MM.1S (cell line): ENCODE measurements around the gene CYTH4.

Source experiments
- DNase-seq: peaks from one replicate; pipeline ENCODE4 v3.0.0-alpha.2; 2015
- H2AFZ ChIP-seq: fragments of 300-600 bp; sonication (generic); 2 replicates; pipeline ENCODE4 v1.6.0; 2016; ENCODE audit warnings: antibody characterized with exemption, low read length
- H3F3A ChIP-seq: fragments of 300-600 bp; sonication (generic); 2 replicates; pipeline ENCODE4 v1.6.1; 2016; ENCODE audit warnings: mild to moderate bottlenecking, antibody characterized with exemption, low read length, moderate library complexity, mixed read lengths; ENCODE audit not compliant: insufficient read depth
- H3K27ac ChIP-seq: fragments of 300-600 bp; sonication (generic); 2 replicates; pipeline ENCODE4 v1.5.1; 2016; ENCODE audit warnings: mild to moderate bottlenecking, low read length
- H3K27me3 ChIP-seq: fragments of 300-600 bp; sonication (generic); replicated peaks from 2 replicates; pipeline ENCODE4 v1.6.0; 2016; ENCODE audit warnings: low read length; ENCODE audit not compliant: insufficient read depth
- H3K36me3 ChIP-seq: fragments of 300-600 bp; sonication (generic); replicated peaks from 2 replicates; pipeline ENCODE4 v1.6.1; 2016; ENCODE audit warnings: mild to moderate bottlenecking, low read length, mixed read lengths; ENCODE audit not compliant: insufficient read depth
- H3K4me1 ChIP-seq: fragments of 300-600 bp; sonication (generic); 2 replicates; pipeline ENCODE4 v1.6.1; 2016; ENCODE audit warnings: low read length, mixed read lengths
- H3K4me2 ChIP-seq: fragments of 300-600 bp; sonication (generic); 2 replicates; pipeline ENCODE4 v1.6.0; 2016; ENCODE audit warnings: low read depth, low read length
- H3K4me3 ChIP-seq: fragments of 300-600 bp; sonication (generic); 2 replicates; pipeline ENCODE4 v1.5.1; 2016; ENCODE audit warnings: low read length, mixed read lengths
- H3K79me2 ChIP-seq: fragments of 300-600 bp; sonication (generic); 2 replicates; pipeline ENCODE4 v1.6.1; 2016; ENCODE audit warnings: mixed run types, low read length, mixed read lengths
- H3K9ac ChIP-seq: fragments of 300-600 bp; sonication (generic); 2 replicates; pipeline ENCODE4 v1.6.1; 2016; ENCODE audit warnings: low read length, mixed read lengths
- H3K9me2 ChIP-seq: fragments of 300-600 bp; sonication (generic); replicated peaks from 2 replicates; pipeline ENCODE4 v1.6.1; 2016; ENCODE audit warnings: mild to moderate bottlenecking, low read length, mixed read lengths; ENCODE audit not compliant: insufficient read depth
- H3K9me3 ChIP-seq: fragments of 300-600 bp; sonication (generic); replicated peaks from 2 replicates; pipeline ENCODE4 v1.6.1; 2016; ENCODE audit warnings: mild to moderate bottlenecking, low read length, mixed read lengths; ENCODE audit not compliant: insufficient read depth
- H4K20me1 ChIP-seq: fragments of 300-600 bp; sonication (generic); 2 replicates; pipeline ENCODE4 v1.6.1; 2016; ENCODE audit warnings: mild to moderate bottlenecking, low read length, moderate library complexity, mixed read lengths; ENCODE audit not compliant: insufficient read depth
- CTCF ChIP-seq: fragments of 300-600 bp; sonication (generic); IDR thresholded peaks from 2 replicates; pipeline ENCODE4 v1.5.1; 2016; ENCODE audit warnings: antibody characterized with exemption, low read length, mixed read lengths
- EZH2 ChIP-seq: fragments of 300-600 bp; sonication (generic); optimal IDR thresholded peaks from 2 replicates; pipeline ENCODE3; 2017; ENCODE audit warnings: low read depth, mild to moderate bottlenecking, antibody characterized with exemption, low read length, mixed read lengths
- EZH2phosphoT487 ChIP-seq: fragments of 300-600 bp; sonication (generic); IDR thresholded peaks from 2 replicates; pipeline ENCODE4 v1.6.1; 2018; ENCODE audit warnings: antibody characterized with exemption, low read length

The CYTH4 gene

GRCh38 chr22:37351232-37351631, 68.9 kb downstream of the CYTH4 start:
- Histone ChIP-seq H3K4me2 (no peak overlapping the region), H2AFZ (no peak overlapping the region), H3K4me1 (no peaks in the 10 kb centered on the region), H3K27me3 (peaks cover 97% of the 10 kb centered on the region), H4K20me1 (no peaks in the 10 kb centered on the region), H3K79me2 (no peaks in the 10 kb centered on the region), H3K9ac (no peak overlapping the region), H3K27ac (no peak overlapping the region), H3K4me3 (no peak overlapping the region), H3K36me3 (no peaks in the 10 kb centered on the region), H3F3A (no peaks in the 10 kb centered on the region), H3K9me3 (no peaks in the 10 kb centered on the region), H3K9me2 (no peaks in the 10 kb centered on the region)
- no peak for TF ChIP-seq CTCF
- DNase-seq = no peak

- Histone ChIP-seq H3K79me2 (no peaks in the 10 kb centered on the region), H3F3A (no peaks in the 10 kb centered on the region), H3K36me3 (no peaks in the 10 kb centered on the region), H3K9me3 (no peaks in the 10 kb centered on the region), H3K27me3 (peaks cover 100% of the 10 kb centered on the region), H3K4me1 (no peaks in the 10 kb centered on the region), H2AFZ (no peak overlapping the region), H3K4me2 (no peak overlapping the region), H3K9me2 (no peaks in the 10 kb centered on the region), H3K27ac (no peak overlapping the region), H4K20me1 (no peaks in the 10 kb centered on the region), H3K9ac (no peak overlapping the region), H3K4me3 (no peak overlapping the region)
- no peak for TF ChIP-seq CTCF
- no peak for TF ChIP-seq EZH2phosphoT487
- TF ChIP-seq EZH2 = no peak
- DNase-seq = no peak
Observed at GRCh38 chr22:37352481-37352880, 70.2 kb downstream of the CYTH4 start.

GRCh38 chr22:37353839-37354238, 71.5 kb downstream of the CYTH4 start:
- Histone ChIP-seq H3K4me1 (no peaks in the 10 kb centered on the region), H3K4me2 (no peak overlapping the region)
- DNase-seq = no peak

More at GRCh38 chr22:37353839-37354238, 71.5 kb downstream of the CYTH4 start:
- TF ChIP-seq CTCF (no peak), EZH2phosphoT487 (no peak), EZH2 (no peak)
- Histone ChIP-seq H3K9me3 (no peaks in the 10 kb centered on the region), H3K79me2 (no peaks in the 10 kb centered on the region), H3K27ac (no peak overlapping the region), H3K4me3 (no peak overlapping the region), H4K20me1 (no peaks in the 10 kb centered on the region), H2AFZ (no peak overlapping the region), H3K9me2 (no peaks in the 10 kb centered on the region), H3K27me3 (peaks cover 100% of the 10 kb centered on the region), H3K36me3 (no peaks in the 10 kb centered on the region), H3F3A (no peaks in the 10 kb centered on the region), H3K9ac (no peak overlapping the region)
